ENCODE results near the gene SPATA2L. TPM values are rescaled to one million over a fixed set of nuclear protein-coding genes. Genes with fewer than 3 reads are reported as not detected.

SPATA2L gene
- total and polyA plus RNA-seq, 10 of the 15 experiments (the other 5 are each of a cell fraction or from before 2014, with no cell fraction given): 0.20 to 6.9 (median 3.9) TPM; not detected in 1

DNA sequence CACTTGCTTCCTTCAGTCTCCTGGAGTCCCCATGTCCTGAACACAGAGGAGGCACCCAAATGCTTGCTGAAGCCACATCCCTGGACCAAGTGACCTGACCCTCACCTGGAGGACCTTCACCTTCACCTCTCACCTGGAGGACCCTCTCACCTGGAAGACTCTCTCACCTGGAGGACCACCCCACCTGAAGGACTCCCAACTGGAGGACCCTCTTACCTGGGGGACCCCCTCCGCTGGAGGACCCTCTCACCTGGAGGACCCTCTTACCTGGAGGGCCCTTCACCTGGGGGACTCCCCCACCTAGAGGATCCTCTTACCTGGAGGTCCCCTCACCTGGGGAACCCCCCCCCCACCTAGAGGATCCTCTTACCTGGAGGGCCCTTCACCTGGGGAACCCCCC, 15.6 kb downstream of the SPATA2L start:
- RAD21 ChIA-PET (ENCODE audit: unreplicated experiment): interaction anchor here (1.5 kb wide), 1 partner anchor 14 kb away, joined by 19 read pairs; the partner anchor contains the start of gene SPATA2L
- no peak overlapping the region for H3K27ac ChIP-seq (ENCODE audit: control insufficient read depth, insufficient read depth)
- intact Hi-C loops (cut with micrococcal nuclease; ENCODE audit: unreplicated experiment): no loop called here
- H3K4me3 ChIP-seq: no peak overlapping the region
- no peak overlapping the region for H2AFZ ChIP-seq (ENCODE audit: control insufficient read depth, low read depth, low read length)
- peaks cover 11% of the 10 kb centered on the region for H3K79me2 ChIP-seq (ENCODE audit: control insufficient read depth, insufficient read depth, low read length)
- WGBS (ENCODE audit: insufficient coverage, insufficient replicate concordance, low lambda C conversion rate, missing lambda C conversion rate): 92% methylated on average over 1 of the region's 1 CpG
- H4K20me1 ChIP-seq (ENCODE audit: control insufficient read depth, insufficient read depth): no peaks in the 10 kb centered on the region
- H3K4me2 ChIP-seq (ENCODE audit: control insufficient read depth, insufficient read depth): no peak overlapping the region
- CTCF ChIA-PET: interaction anchor here (0.9 to 1.5 kb wide), 3 partner anchors 14 to 120 kb away, joined by 3 to 12 read pairs (median 3); no protein-coding TSS in a partner anchor
- POLR2A ChIA-PET: interaction anchor here (1.0 to 2.1 kb wide), 4 partner anchors 10 to 34 kb away, joined by 4 to 19 read pairs (median 6); partner anchors contain the start of genes CHMP1A, SPATA33 and VPS9D1
- H3K4me1 ChIP-seq (ENCODE audit: control insufficient read depth, insufficient read depth, low read length): peaks cover 6% of the 10 kb centered on the region; the same call in 1 of the 2 replicates
- FAIRE-seq (no peak), DNase-seq (ENCODE audit: low read depth, low spot score) (no peak), ATAC-seq (no peak)
- no peaks in the 10 kb centered on the region; the same call in 2 of the 3 replicates for H3K9me3 ChIP-seq (replicated peaks; ENCODE audit: control insufficient read depth, insufficient read depth, low read length)
- BruUV-seq (replicated peaks): no TSS peak
- no peaks in the 10 kb centered on the region for H3K27me3 ChIP-seq (replicated peaks in 1 of 2; ENCODE audit: control insufficient read depth in 2 of 2, insufficient read depth in 2 of 2, low read length in 1 of 2)
- H3K9ac ChIP-seq (ENCODE audit: control insufficient read depth, insufficient read depth, low read length): no peak overlapping the region
- no peaks in the 10 kb centered on the region; a peak in 2 of 4 replicates for H3K36me3 ChIP-seq (ENCODE audit: control insufficient read depth in 2 of 2, insufficient read depth in 2 of 2, low read length in 1 of 2)
- in situ Hi-C loops (cut with MboI): no loop called here
- SMC1A ChIA-PET (ENCODE audit: uncharacterized antibody, unreplicated experiment): interaction anchor here (1.2 to 1.6 kb wide), 2 partner anchors 14 to 28 kb away, joined by 6 to 8 read pairs; partner anchors contain the start of genes CHMP1A and SPATA33
- no peak for TF ChIP-seq RAD51 (IDR thresholded peaks at IDR 0.05)
- TF ChIP-seq JUND (IDR thresholded peaks at IDR 0.05; ENCODE audit: low read depth, low read length): no peak
- TF ChIP-seq, protein P1, sequence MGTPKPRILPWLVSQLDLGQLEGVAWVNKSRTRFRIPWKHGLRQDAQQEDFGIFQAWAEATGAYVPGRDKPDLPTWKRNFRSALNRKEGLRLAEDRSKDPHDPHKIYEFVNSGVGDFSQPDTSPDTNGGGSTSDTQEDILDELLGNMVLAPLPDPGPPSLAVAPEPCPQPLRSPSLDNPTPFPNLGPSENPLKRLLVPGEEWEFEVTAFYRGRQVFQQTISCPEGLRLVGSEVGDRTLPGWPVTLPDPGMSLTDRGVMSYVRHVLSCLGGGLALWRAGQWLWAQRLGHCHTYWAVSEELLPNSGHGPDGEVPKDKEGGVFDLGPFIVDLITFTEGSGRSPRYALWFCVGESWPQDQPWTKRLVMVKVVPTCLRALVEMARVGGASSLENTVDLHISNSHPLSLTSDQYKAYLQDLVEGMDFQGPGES (IDR thresholded peaks at IDR 0.05): no peak
- TF ChIP-seq, protein P2, sequence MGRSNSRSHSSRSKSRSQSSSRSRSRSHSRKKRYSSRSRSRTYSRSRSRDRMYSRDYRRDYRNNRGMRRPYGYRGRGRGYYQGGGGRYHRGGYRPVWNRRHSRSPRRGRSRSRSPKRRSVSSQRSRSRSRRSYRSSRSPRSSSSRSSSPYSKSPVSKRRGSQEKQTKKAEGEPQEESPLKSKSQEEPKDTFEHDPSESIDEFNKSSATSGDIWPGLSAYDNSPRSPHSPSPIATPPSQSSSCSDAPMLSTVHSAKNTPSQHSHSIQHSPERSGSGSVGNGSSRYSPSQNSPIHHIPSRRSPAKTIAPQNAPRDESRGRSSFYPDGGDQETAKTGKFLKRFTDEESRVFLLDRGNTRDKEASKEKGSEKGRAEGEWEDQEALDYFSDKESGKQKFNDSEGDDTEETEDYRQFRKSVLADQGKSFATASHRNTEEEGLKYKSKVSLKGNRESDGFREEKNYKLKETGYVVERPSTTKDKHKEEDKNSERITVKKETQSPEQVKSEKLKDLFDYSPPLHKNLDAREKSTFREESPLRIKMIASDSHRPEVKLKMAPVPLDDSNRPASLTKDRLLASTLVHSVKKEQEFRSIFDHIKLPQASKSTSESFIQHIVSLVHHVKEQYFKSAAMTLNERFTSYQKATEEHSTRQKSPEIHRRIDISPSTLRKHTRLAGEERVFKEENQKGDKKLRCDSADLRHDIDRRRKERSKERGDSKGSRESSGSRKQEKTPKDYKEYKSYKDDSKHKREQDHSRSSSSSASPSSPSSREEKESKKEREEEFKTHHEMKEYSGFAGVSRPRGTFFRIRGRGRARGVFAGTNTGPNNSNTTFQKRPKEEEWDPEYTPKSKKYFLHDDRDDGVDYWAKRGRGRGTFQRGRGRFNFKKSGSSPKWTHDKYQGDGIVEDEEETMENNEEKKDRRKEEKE (IDR thresholded peaks at IDR 0.05): no peak
- TF ChIP-seq CBFB (IDR thresholded peaks at IDR 0.05; ENCODE audit: low read depth): no peak
- TF ChIP-seq NR2C1 (IDR thresholded peaks at IDR 0.05): no peak
- no peak for TF ChIP-seq FOXM1 (IDR thresholded peaks at IDR 0.05; ENCODE audit: low read depth, low read length)
- TF ChIP-seq, protein P3, sequence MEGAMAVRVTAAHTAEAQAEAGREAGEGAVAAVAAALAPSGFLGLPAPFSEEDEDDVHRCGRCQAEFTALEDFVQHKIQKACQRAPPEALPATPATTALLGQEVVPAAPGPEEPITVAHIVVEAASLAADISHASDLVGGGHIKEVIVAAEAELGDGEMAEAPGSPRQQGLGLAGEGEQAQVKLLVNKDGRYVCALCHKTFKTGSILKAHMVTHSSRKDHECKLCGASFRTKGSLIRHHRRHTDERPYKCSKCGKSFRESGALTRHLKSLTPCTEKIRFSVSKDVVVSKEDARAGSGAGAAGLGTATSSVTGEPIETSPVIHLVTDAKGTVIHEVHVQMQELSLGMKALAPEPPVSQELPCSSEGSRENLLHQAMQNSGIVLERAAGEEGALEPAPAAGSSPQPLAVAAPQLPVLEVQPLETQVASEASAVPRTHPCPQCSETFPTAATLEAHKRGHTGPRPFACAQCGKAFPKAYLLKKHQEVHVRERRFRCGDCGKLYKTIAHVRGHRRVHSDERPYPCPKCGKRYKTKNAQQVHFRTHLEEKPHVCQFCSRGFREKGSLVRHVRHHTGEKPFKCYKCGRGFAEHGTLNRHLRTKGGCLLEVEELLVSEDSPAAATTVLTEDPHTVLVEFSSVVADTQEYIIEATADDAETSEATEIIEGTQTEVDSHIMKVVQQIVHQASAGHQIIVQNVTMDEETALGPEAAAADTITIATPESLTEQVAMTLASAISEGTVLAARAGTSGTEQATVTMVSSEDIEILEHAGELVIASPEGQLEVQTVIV (IDR thresholded peaks at IDR 0.05; ENCODE audit: borderline replicate concordance, partially characterized antibody): no peak
- no peak for TF ChIP-seq STAT3 (IDR thresholded peaks at IDR 0.05; ENCODE audit: low read depth, low read length)
- no peak for TF ChIP-seq SIX5 (IDR thresholded peaks at IDR 0.05; ENCODE audit: low read depth, low read length, severe bottlenecking)
- TF ChIP-seq MXI1 (IDR thresholded peaks at IDR 0.05; ENCODE audit: low read depth, low read length): no peak
- TF ChIP-seq, protein P4, sequence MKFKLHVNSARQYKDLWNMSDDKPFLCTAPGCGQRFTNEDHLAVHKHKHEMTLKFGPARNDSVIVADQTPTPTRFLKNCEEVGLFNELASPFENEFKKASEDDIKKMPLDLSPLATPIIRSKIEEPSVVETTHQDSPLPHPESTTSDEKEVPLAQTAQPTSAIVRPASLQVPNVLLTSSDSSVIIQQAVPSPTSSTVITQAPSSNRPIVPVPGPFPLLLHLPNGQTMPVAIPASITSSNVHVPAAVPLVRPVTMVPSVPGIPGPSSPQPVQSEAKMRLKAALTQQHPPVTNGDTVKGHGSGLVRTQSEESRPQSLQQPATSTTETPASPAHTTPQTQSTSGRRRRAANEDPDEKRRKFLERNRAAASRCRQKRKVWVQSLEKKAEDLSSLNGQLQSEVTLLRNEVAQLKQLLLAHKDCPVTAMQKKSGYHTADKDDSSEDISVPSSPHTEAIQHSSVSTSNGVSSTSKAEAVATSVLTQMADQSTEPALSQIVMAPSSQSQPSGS (IDR thresholded peaks at IDR 0.05; ENCODE audit: low read length): no peak
- TF ChIP-seq SP1 (IDR thresholded peaks at IDR 0.05; ENCODE audit: low read depth, low read length): no peak
- TF ChIP-seq, protein P5, sequence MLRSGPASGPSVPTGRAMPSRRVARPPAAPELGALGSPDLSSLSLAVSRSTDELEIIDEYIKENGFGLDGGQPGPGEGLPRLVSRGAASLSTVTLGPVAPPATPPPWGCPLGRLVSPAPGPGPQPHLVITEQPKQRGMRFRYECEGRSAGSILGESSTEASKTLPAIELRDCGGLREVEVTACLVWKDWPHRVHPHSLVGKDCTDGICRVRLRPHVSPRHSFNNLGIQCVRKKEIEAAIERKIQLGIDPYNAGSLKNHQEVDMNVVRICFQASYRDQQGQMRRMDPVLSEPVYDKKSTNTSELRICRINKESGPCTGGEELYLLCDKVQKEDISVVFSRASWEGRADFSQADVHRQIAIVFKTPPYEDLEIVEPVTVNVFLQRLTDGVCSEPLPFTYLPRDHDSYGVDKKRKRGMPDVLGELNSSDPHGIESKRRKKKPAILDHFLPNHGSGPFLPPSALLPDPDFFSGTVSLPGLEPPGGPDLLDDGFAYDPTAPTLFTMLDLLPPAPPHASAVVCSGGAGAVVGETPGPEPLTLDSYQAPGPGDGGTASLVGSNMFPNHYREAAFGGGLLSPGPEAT (IDR thresholded peaks at IDR 0.05; ENCODE audit: low read depth): no peak
